HCT116 (cell line): ENCODE results near the gene SCARF1. TPM values are rescaled to one million over a fixed set of nuclear protein-coding genes. Genes with fewer than 3 reads are reported as not detected.

ENCODE experiments used
- ATAC-seq: fragments of 200-7000 bp; cut with Tn5 transposase; 2 replicates; pipeline ENCODE4 v1.9.1; 2020; ENCODE audit warnings: mild to moderate bottlenecking, moderate library complexity
- BruUV-seq: library from RNA; stranded (reverse); fragments of 400-500 nt; replicated peaks from 2 replicates; lab custom pipeline; 2021; lab: Mats Ljungman, UMichigan
- CTCF ChIA-PET: fragments of 300-600 bp; sonication (Branson Sonifier 250); formaldehyde crosslinking; loops from one replicate; lab custom pipeline; 2021; ENCODE audit warnings: antibody characterized with exemption; lab: Charles Lee
- POLR2A ChIA-PET: fragments of 300-600, 350-600 bp; sonication (Branson Sonifier 250); formaldehyde crosslinking; loops from one replicate; lab custom pipeline; 2021; ENCODE audit warnings: antibody characterized with exemption; lab: Charles Lee
- RAD21 ChIA-PET, 2 experiments: fragments of 300-600 bp; sonication (Branson Sonifier 250); formaldehyde crosslinking; loops; one replicate each; lab custom pipeline; 2023; ENCODE audit warnings: low total read pairs in 2 of 2; ENCODE audit not compliant: uncharacterized antibody in 2 of 2, unreplicated experiment in 2 of 2, low non-redundant PET in 1 of 2; lab: Charles Lee
- DNase-seq: peaks from one replicate; pipeline ENCODE4 v3.0.0-alpha.2; 2010; ENCODE audit warnings: low read depth, low spot score
- H2AFZ ChIP-seq: fragments of 200-600 bp; shearing (Covaris generic), sonication (generic); 2 replicates; pipeline ENCODE4 v1.6.1; 2017; ENCODE audit warnings: low read depth, mixed run types, mixed read lengths, antibody characterized with exemption, low read length; ENCODE audit not compliant: poor library complexity, severe bottlenecking
- H3K27ac ChIP-seq: 2 replicates; pipeline ENCODE4 v1.5.1; 2012; ENCODE audit warnings: low read depth, low read length
- H3K27me3 ChIP-seq: fragments of 200-600 bp; sonication (generic); 2 replicates; pipeline ENCODE4 v1.6.1; 2016; ENCODE audit warnings: mixed run types, low read length, mixed read lengths; ENCODE audit not compliant: insufficient read depth
- H3K36me3 ChIP-seq, 2 experiments: fragments of 200-500 bp in 1 of 2; fragments of 200-600 bp in 1 of 2; sonication (Bioruptor generic) in 1 of 2; sonication (generic) in 1 of 2; 2 replicates each; pipeline versions ENCODE4 v1.5.1 to v1.6.1; 2014 to 2016; ENCODE audit warnings: low read length in 2 of 2, inconsistent platforms in 1 of 2, mixed read lengths in 1 of 2, mixed run types in 1 of 2; ENCODE audit not compliant: insufficient read depth in 2 of 2, control insufficient read depth in 1 of 2
- H3K4me1 ChIP-seq, 2 experiments: fragments of 200-600 bp in 1 of 2; sonication (generic) in 1 of 2; 2 replicates each; pipeline versions ENCODE4 v1.5.1 to v1.6.1; 2012 to 2017; ENCODE audit warnings: low read length in 2 of 2, inconsistent platforms in 1 of 2, mild to moderate bottlenecking in 1 of 2, mixed read lengths in 1 of 2, mixed run types in 1 of 2, moderate library complexity in 1 of 2; ENCODE audit not compliant: insufficient read depth in 2 of 2, control insufficient read depth in 1 of 2
- H3K4me2 ChIP-seq: fragments of 200-600 bp; sonication (generic); 2 replicates; pipeline ENCODE4 v1.6.1; 2017; ENCODE audit warnings: mixed run types, low read length, mixed read lengths
- H3K4me3 ChIP-seq, 2 experiments: fragments of 200-600 bp in 1 of 2; sonication (generic) in 1 of 2; replicated peaks in 1 of 2; 2 replicates each; pipeline ENCODE4 v1.5.1; 2011 to 2016; ENCODE audit warnings: low read length in 2 of 2, control low read depth in 1 of 2, low read depth in 1 of 2, mild to moderate bottlenecking in 1 of 2, mixed read lengths in 1 of 2, mixed run types in 1 of 2
- H3K79me2 ChIP-seq: fragments of 200-600 bp; sonication (generic); 2 replicates; pipeline ENCODE4 v1.6.1; 2017; ENCODE audit warnings: mild to moderate bottlenecking, mixed run types, low read length, moderate library complexity, mixed read lengths; ENCODE audit not compliant: insufficient read depth
- H3K9ac ChIP-seq: fragments of 200-600 bp; sonication (generic); 2 replicates; pipeline ENCODE4 v1.6.1; 2016; ENCODE audit warnings: low read length, mixed read lengths
- H3K9me2 ChIP-seq: fragments of 200-600 bp; sonication (generic), shearing (Covaris generic); 2 replicates; pipeline ENCODE4 v1.6.1; 2017; ENCODE audit warnings: mixed run types, mild to moderate bottlenecking, moderate library complexity; ENCODE audit not compliant: insufficient read depth
- H3K9me3 ChIP-seq, 2 experiments: fragments of 200-500 bp in 1 of 2; fragments of 200-600 bp in 1 of 2; sonication (Bioruptor generic) in 1 of 2; sonication (generic) in 1 of 2; 2 replicates each; pipeline ENCODE4 v1.6.1; 2014 to 2017; ENCODE audit warnings: low read length in 2 of 2, mixed read lengths in 2 of 2, inconsistent platforms in 1 of 2, low read depth in 1 of 2, mild to moderate bottlenecking in 1 of 2, mixed run types in 1 of 2, moderate library complexity in 1 of 2; ENCODE audit not compliant: control insufficient read depth in 1 of 2, insufficient read depth in 1 of 2
- H4K20me1 ChIP-seq: fragments of 200-600 bp; sonication (generic), shearing (Covaris generic); 2 replicates; pipeline ENCODE4 v1.6.1; 2017; ENCODE audit warnings: mixed run types, mild to moderate bottlenecking, moderate library complexity; ENCODE audit not compliant: insufficient read depth
- CTCF ChIP-seq, 3 experiments: fragments of 200-600 bp in 1 of 3; sonication (generic) in 1 of 3; IDR thresholded peaks in 2 of 3; conservative IDR thresholded peaks in 1 of 3; 2 replicates each; pipeline ENCODE4 v1.5.1; 2012 to 2017; ENCODE audit warnings: low read depth in 2 of 3, low read length in 2 of 3, antibody characterized with exemption in 1 of 3, borderline replicate concordance in 1 of 3, control low read depth in 1 of 3, mild to moderate bottlenecking in 1 of 3, mixed read lengths in 1 of 3, mixed run types in 1 of 3, moderate library complexity in 1 of 3; ENCODE audit not compliant: insufficient read depth in 1 of 3
- ELF1 ChIP-seq: IDR thresholded peaks from 2 replicates; pipeline ENCODE4 v1.6.1; 2012; ENCODE audit warnings: low read depth, borderline replicate concordance
- EZH2phosphoT487 ChIP-seq: fragments of 200-600 bp; IDR thresholded peaks from 2 replicates; pipeline ENCODE4 v1.6.1; 2018; ENCODE audit warnings: antibody characterized with exemption, borderline replicate concordance
- FOSL1 ChIP-seq: IDR thresholded peaks from 2 replicates; pipeline ENCODE4 v1.6.1; 2012; ENCODE audit warnings: low read depth
- JUND ChIP-seq: IDR thresholded peaks from 2 replicates; pipeline ENCODE4 v1.6.1; 2012
- REST ChIP-seq: IDR thresholded peaks from 2 replicates; pipeline ENCODE4 v1.6.1; 2012; ENCODE audit warnings: low read depth
- SIN3A ChIP-seq: IDR thresholded peaks from 2 replicates; pipeline ENCODE4 v1.6.1; 2012; ENCODE audit warnings: low read depth
- SP1 ChIP-seq: IDR thresholded peaks from 2 replicates; pipeline ENCODE4 v1.6.1; 2012; ENCODE audit warnings: low read depth
- intact Hi-C: fragments of 100-400 bp; cut with micrococcal nuclease; formaldehyde crosslinking; loops from 2 replicates; pipeline ENCODE4 v1.10.0; 2022
- total RNA-seq: library from RNA; stranded (reverse); gene quantifications from one replicate; pipeline ENCODE4 v1.2.1, GENCODE V29; 2021; ENCODE audit not compliant: unreplicated experiment
- TF ChIP-seq, protein P1 (sequence below): IDR thresholded peaks from 2 replicates; pipeline ENCODE4 v1.6.1; 2012
- TF ChIP-seq, protein P2 (sequence below): IDR thresholded peaks from 2 replicates; pipeline ENCODE4 v1.6.1; 2011; ENCODE audit warnings: mild to moderate bottlenecking, low read length, moderate library complexity; ENCODE audit not compliant: insufficient replicate concordance; ENCODE audit errors: extremely low read depth

Gene SCARF1
- total RNA-seq, 1 experiment from 2014 or later = 2.2 TPM

DNA sequence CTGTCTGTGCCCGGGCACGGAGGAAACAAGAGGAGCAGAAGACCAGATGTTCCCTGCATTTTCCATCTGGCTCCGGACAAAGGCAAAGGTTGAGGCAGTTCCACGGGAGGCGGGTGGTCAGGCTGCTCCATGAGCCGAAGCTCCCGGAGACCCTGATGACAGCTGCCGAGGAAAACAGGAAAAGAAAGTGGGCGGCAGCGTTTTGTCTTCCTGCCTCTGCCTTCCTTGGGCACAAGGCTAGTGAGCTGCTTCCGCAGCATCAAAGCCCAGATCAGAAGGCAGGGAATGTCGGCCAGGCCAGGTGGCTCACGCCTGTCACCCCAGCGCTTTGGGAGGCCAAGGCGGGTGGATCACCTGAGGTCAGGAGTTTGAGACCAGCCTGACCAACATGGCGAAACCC lies 33.1 kb downstream of the SCARF1 start:
- BruUV-seq = no TSS peak
- no peaks in the 10 kb centered on the region for H3K79me2 ChIP-seq
- no peak overlapping the region for H3K4me3 ChIP-seq
- H3K9ac ChIP-seq = no peak overlapping the region
- no peak overlapping the region for H3K4me2 ChIP-seq
- no peaks in the 10 kb centered on the region for H4K20me1 ChIP-seq
- H3K9me3 ChIP-seq = no peaks in the 10 kb centered on the region
- no peak overlapping the region for H3K27ac ChIP-seq
- ATAC-seq (no peak), DNase-seq (no peak)
- no peaks in the 10 kb centered on the region for H3K27me3 ChIP-seq
- intact Hi-C loops = no loop called here
- H3K4me1 ChIP-seq = peaks cover 12 to 15% of the 10 kb centered on the region in 2 experiments
- ChIA-PET CTCF (interaction anchor here (1.6 kb wide), 1 partner anchor 38 kb away, joined by 5 read pairs; no protein-coding TSS in a partner anchor), RAD21 (no interaction called here), POLR2A (no interaction called here)
- no peaks in the 10 kb centered on the region for H3K9me2 ChIP-seq
- H3K36me3 ChIP-seq = no peaks in the 10 kb centered on the region
- no peak for TF ChIP-seq SP1
- TF ChIP-seq, protein P1, sequence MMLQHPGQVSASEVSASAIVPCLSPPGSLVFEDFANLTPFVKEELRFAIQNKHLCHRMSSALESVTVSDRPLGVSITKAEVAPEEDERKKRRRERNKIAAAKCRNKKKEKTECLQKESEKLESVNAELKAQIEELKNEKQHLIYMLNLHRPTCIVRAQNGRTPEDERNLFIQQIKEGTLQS = no peak
- TF ChIP-seq FOSL1 = no peak
- no peak for TF ChIP-seq JUND
- no peak for TF ChIP-seq SIN3A
- no peak for TF ChIP-seq CTCF (IDR thresholded peaks at IDR 0.05 in 2 of 3, conservative IDR thresholded peaks at IDR 0.05 in 1 of 3; ENCODE audit: borderline replicate concordance in 1 of 3, insufficient read depth in 1 of 3, low read depth in 2 of 3, low read length in 2 of 3)
- H2AFZ ChIP-seq = no peak overlapping the region

DNA sequence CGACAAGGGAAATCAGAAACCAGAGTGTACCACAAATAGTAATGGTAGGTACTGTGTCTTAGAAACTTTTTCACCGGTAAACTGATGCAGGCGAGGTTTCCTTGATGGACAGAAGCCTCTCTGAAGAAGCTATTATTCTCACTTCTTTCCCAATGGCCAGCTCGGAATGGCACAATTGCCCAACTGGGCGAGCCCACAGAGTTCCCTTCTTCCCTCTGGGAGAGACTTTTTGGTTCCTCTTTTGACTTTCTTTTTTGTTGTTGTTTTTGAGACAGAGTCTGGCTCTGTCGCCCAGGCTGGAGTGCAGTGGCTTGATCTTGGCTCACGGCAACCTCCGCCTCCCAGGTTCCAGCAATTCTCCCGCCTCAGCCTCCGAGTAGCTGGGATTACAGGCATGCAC lies 33.8 kb downstream of the SCARF1 start:
- H4K20me1 ChIP-seq = no peaks in the 10 kb centered on the region
- intact Hi-C loops = no loop called here
- H3K9me2 ChIP-seq = no peaks in the 10 kb centered on the region
- BruUV-seq = no TSS peak
- H2AFZ ChIP-seq = no peak overlapping the region
- H3K4me2 ChIP-seq = no peak overlapping the region
- TF ChIP-seq, protein P2, sequence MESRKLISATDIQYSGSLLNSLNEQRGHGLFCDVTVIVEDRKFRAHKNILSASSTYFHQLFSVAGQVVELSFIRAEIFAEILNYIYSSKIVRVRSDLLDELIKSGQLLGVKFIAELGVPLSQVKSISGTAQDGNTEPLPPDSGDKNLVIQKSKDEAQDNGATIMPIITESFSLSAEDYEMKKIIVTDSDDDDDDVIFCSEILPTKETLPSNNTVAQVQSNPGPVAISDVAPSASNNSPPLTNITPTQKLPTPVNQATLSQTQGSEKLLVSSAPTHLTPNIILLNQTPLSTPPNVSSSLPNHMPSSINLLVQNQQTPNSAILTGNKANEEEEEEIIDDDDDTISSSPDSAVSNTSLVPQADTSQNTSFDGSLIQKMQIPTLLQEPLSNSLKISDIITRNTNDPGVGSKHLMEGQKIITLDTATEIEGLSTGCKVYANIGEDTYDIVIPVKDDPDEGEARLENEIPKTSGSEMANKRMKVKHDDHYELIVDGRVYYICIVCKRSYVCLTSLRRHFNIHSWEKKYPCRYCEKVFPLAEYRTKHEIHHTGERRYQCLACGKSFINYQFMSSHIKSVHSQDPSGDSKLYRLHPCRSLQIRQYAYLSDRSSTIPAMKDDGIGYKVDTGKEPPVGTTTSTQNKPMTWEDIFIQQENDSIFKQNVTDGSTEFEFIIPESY = no peak
- TF ChIP-seq EZH2phosphoT487 (no peak), ELF1 (no peak), REST (no peak), SP1 (no peak)
- H3K4me1 ChIP-seq = peaks cover 6 to 8% of the 10 kb centered on the region in 2 experiments
- RAD21 ChIA-PET = no interaction called here
- H3K9me3 ChIP-seq = no peaks in the 10 kb centered on the region
- H3K36me3 ChIP-seq = no peaks in the 10 kb centered on the region
- no peak overlapping the region for H3K27ac ChIP-seq
- no peaks in the 10 kb centered on the region for H3K79me2 ChIP-seq
- H3K4me3 ChIP-seq = no peak overlapping the region
- DNase-seq (no peak), ATAC-seq (no peak)
- H3K9ac ChIP-seq = no peak overlapping the region
- POLR2A ChIA-PET = no interaction called here
- H3K27me3 ChIP-seq = no peaks in the 10 kb centered on the region
- CTCF ChIA-PET = interaction anchor here (1.0 kb wide), 1 partner anchor 19 kb away, joined by 4 read pairs; no protein-coding TSS in a partner anchor
